Right lobe of liver (tissue), 6 donors: Measurements from ENCODE around the gene AZU1. TPM values are rescaled to one million over a fixed set of nuclear protein-coding genes. Genes with fewer than 3 reads are reported as not detected.

Experiments used
- ATAC-seq, 4 donors: fragments of 200-7000 bp; cut with Tn5 transposase; one replicate each; pipeline ENCODE4 v1.9.1; 2020; ENCODE audit warnings: mild to moderate bottlenecking in 4 of 4, moderate library complexity in 4 of 4
- DNase-seq, 3 donors: peaks; one replicate each; pipeline ENCODE4 v3.0.0-alpha.2; 2020
- H3K27ac ChIP-seq, 3 donors: fragments of 200-600 bp; one replicate each; pipeline ENCODE4 v1.8.0; 2022
- H3K27me3 ChIP-seq, 2 donors: fragments of 200-600 bp; one replicate each; pipeline ENCODE4 v1.8.0; 2022
- H3K36me3 ChIP-seq, 4 donors: fragments of 200-600 bp; sonication (generic) in 1 of 4; one replicate each; pipeline versions ENCODE4 v1.5.1 to v1.8.0; 2017 to 2022; ENCODE audit warnings: control low read depth in 1 of 4
- H3K4me1 ChIP-seq, 4 donors: fragments of 200-600 bp; sonication (generic) in 1 of 4; one replicate each; pipeline versions ENCODE4 v1.5.1 to v1.8.0; 2017 to 2022; ENCODE audit warnings: control low read depth in 1 of 4
- H3K4me3 ChIP-seq, 3 donors: fragments of 200-600 bp; one replicate each; pipeline ENCODE4 v1.8.0; 2022
- H3K9me3 ChIP-seq, 4 donors: fragments of 200-600 bp; sonication (generic) in 1 of 4; one replicate each; pipeline versions ENCODE4 v1.5.1 to v1.8.0; 2017 to 2022; ENCODE audit warnings: control low read depth in 1 of 4
- CTCF ChIP-seq, 4 donors: fragments of 200-600 bp in 3 of 4; fragments of 450-650 bp in 1 of 4; IDR thresholded peaks; one replicate each; pipeline versions ENCODE4 v1.5.1 to v1.8.0; 2016 to 2022; ENCODE audit warnings: antibody characterized with exemption in 4 of 4, mild to moderate bottlenecking in 2 of 4
- POLR2A ChIP-seq: fragments of 450-650 bp; IDR thresholded peaks from one replicate; pipeline ENCODE4 v1.6.1; 2017; ENCODE audit warnings: antibody characterized with exemption, mild to moderate bottlenecking
- WGBS: methylation state at CpG from one replicate; pipeline ENCODE4 v1.1.6; 2018; ENCODE audit warnings: low coverage, low lambda C conversion rate; ENCODE audit not compliant: insufficient coverage; ENCODE audit errors: missing lambda C conversion rate; 5-methylcytosine and 5-hydroxymethylcytosine counted together
- intact Hi-C, 2 donors: fragments of 100-400 bp; cut with DNase I; formaldehyde crosslinking; loops; one replicate each; pipeline versions ENCODE4 v1.11.2 to v1.14.1; 2022
- total RNA-seq, 6 experiments: library from RNA; depleted of rRNA in 2 of 6; stranded (reverse); fragments of >200 nt in 2 of 6; fragmentation: NEBNext Ultra II Directional in 3 of 6; extraction: Animal tissue kit (Norgen Biotek cat#: 25700) in 3 of 6; gene quantifications; one replicate each; pipeline versions ENCODE4 v1.1.0 to v1.2.4, GENCODE V29; 2016 to 2023
- donor health status: DM: no; HTN: yes; CAD: no.
- donor health status: DM: no; HTN: no; CAD: no.
- donor health status: DM: no; HTN: no; CAD: no.
- donor health status: DM: no; HTN: yes; CAD: no.
- donor health status: DM: no; HTN: yes; CAD: no.

Gene AZU1
- total RNA-seq, 6 experiments from 2014 or later, result 0.15 to 3.6 (median 1.8) TPM; not detected in 3

GRCh38 chr19:807627-808422 lies 19.8 kb upstream of the AZU1 start:
- TF ChIP-seq CTCF (IDR thresholded peaks at IDR 0.05) (no peak), POLR2A (no peak)
- 87% methylated on average over 30 of the region's 44 CpGs for WGBS

DNA sequence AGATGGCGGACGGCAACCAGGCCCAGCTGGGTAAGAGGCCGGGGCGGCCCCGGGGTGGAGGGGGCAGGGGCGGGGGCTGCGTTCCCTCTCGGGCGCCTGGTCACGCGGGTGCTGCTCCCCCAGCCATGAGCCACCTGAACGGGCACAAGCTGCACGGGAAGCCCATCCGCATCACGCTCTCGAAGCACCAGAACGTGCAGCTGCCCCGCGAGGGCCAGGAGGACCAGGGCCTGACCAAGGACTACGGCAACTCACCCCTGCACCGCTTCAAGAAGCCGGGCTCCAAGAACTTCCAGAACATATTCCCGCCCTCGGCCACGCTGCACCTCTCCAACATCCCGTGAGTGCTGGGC lies 19.2 kb upstream of the AZU1 start:
- intact Hi-C loops, result no loop called here
- peaks cover 34 to 89% (median 65%) of the 10 kb centered on the region in 4 donors for H3K36me3 ChIP-seq
- no peaks in the 10 kb centered on the region for H3K4me1 ChIP-seq
- no peak overlapping the region for H3K4me3 ChIP-seq
- ATAC-seq (no peak), DNase-seq (no peak)
- no peaks in the 10 kb centered on the region for H3K27me3 ChIP-seq
- TF ChIP-seq POLR2A (no peak), CTCF (IDR thresholded peaks at IDR 0.05) (no peak)
- no peaks in the 10 kb centered on the region for H3K9me3 ChIP-seq
- H3K27ac ChIP-seq, result no peak overlapping the region
- WGBS, result no CpG with 5 or more reads among the region's 26 CpGs

More at GRCh38 chr19:807627-808422, 19.8 kb upstream of the AZU1 start:
- ATAC-seq (no peak), DNase-seq (no peak)
- no peak overlapping the region for H3K27ac ChIP-seq
- peaks cover 34 to 94% (median 67%) of the 10 kb centered on the region in 4 donors for H3K36me3 ChIP-seq
- H3K9me3 ChIP-seq, result no peaks in the 10 kb centered on the region
- H3K4me1 ChIP-seq, result no peaks in the 10 kb centered on the region
- no peak overlapping the region for H3K4me3 ChIP-seq
- H3K27me3 ChIP-seq, result no peaks in the 10 kb centered on the region
- intact Hi-C loops, result no loop called here

DNA sequence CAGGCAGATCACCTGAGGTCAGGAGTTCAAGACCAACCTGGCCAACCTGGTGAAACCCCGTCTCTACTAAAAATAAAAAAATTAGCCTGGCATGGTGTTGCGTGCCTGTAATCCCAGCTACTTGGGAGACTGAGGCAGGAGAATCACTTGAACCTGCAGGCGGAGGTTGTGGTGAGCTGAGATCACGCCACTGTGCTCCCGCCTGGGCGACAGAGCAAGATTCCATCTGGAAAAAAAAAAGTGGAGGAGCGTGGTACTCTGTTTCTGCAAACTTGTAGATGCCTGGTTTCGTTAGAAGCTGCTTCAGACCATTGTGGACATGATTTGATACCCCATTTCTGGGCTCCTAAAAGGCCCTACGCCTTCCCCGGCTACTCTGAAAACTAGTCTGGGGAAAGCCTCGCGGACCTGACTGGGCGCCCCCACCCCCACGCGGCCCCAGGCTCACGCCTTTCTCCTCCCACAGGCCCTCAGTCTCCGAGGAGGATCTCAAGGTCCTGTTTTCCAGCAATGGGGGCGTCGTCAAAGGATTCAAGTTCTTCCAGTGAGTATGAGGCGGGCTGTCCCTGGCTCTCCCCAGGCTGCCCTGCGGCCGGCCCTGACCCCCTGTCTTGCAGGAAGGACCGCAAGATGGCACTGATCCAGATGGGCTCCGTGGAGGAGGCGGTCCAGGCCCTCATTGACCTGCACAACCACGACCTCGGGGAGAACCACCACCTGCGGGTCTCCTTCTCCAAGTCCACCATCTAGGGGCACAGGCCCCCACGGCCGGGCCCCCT lies 17.4 kb upstream of the AZU1 start:
- DNase-seq, result no peak
- Histone ChIP-seq H3K4me1 (no peaks in the 10 kb centered on the region), H3K4me3 (no peak overlapping the region), H3K27ac (no peak overlapping the region), H3K27me3 (no peaks in the 10 kb centered on the region), H3K9me3 (no peaks in the 10 kb centered on the region), H3K36me3 (peaks cover 34 to 71% (median 50%) of the 10 kb centered on the region in 4 donors)
- intact Hi-C loops, result no loop called here
- ATAC-seq, result no peak
- 76% methylated on average over 9 of the region's 30 CpGs for WGBS
- no peak for TF ChIP-seq CTCF (IDR thresholded peaks at IDR 0.05)
- no peak for TF ChIP-seq POLR2A

DNA sequence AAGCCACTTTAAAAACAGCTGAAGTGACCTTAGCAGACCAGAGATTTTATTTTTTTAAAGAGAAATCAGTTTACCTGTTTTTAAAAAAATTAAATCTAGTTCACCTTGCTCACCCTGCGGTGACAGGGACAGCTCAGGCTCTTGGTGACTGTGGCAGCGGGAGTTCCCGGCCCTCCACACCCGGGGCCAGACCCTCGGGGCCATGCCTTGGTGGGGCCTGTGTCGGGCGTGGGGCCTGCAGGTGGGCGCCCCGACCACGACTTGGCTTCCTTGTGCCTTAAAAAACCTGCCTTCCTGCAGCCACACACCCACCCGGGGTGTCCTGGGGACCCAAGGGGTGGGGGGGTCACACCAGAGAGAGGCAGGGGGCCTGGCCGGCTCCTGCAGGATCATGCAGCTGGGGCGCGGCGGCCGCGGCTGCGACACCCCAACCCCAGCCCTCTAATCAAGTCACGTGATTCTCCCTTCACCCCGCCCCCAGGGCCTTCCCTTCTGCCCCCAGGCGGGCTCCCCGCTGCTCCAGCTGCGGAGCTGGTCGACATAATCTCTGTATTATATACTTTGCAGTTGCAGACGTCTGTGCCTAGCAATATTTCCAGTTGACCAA lies 16.7 kb upstream of the AZU1 start:
- Histone ChIP-seq H3K4me1 (no peaks in the 10 kb centered on the region), H3K27ac (no peak overlapping the region), H3K4me3 (no peak overlapping the region), H3K9me3 (no peaks in the 10 kb centered on the region), H3K27me3 (no peaks in the 10 kb centered on the region), H3K36me3 (peaks cover 29 to 64% (median 44%) of the 10 kb centered on the region in 4 donors)
- intact Hi-C loops, result no loop called here
- DNase-seq (no peak), ATAC-seq (peak in 1 of 4 donors; percentile 4)
- 81% methylated on average over 9 of the region's 25 CpGs for WGBS
- TF ChIP-seq CTCF (IDR thresholded peaks at IDR 0.05) (no peak), POLR2A (no peak)
